DMS79 treated with DMSO at 0.1 percent for 48 hours (cell line): Measurements from ENCODE around the gene MOB1A.
"Not testable (repeated sequence)": the region's sequence is repeated elsewhere in the genome, so short reads cannot be mapped to it uniquely, and the experiment has no call there.

Experiments
- DNase-seq: peaks from one replicate; lab custom pipeline; 2025; lab: John Stamatoyannopoulos, UW

Gene MOB1A

DNA sequence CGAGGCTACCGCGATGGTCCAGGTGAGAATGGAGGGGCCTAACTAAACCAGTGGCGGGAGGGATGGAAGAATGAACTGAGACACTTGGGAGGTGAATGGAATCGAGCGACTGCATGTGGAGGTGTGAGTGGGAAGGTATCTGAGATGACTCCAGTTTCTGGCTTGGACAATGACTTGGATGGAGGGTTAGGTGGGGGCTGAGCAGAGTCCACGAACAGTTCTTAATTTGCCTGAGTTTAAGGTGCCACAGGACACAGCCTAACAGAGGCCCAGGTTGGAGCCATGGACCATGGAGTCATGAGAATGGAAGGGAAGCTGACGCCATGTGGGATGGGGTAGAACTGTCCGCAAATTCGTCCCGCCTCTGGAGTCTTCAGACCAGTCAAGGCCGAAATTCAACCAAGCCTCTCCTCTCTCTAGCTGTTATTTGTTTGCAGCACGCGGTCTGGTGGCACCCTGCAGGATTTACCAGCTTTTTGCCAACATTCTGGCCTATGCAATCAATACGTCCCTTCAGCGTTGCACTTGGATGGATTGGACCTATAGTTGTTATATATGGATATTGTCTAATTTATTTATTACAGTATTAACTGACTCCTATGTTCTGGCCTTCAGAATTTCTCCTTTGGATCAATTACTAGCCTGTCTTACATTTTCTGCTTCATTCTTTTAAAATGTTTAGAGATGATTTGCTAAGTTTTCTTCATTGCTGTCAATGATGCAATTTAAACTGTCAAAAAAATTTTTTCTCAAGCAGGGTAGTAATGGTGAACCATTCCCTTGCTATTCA is 30.0 kb downstream of the MOB1A start:
- DNase-seq, result no peak

DNA sequence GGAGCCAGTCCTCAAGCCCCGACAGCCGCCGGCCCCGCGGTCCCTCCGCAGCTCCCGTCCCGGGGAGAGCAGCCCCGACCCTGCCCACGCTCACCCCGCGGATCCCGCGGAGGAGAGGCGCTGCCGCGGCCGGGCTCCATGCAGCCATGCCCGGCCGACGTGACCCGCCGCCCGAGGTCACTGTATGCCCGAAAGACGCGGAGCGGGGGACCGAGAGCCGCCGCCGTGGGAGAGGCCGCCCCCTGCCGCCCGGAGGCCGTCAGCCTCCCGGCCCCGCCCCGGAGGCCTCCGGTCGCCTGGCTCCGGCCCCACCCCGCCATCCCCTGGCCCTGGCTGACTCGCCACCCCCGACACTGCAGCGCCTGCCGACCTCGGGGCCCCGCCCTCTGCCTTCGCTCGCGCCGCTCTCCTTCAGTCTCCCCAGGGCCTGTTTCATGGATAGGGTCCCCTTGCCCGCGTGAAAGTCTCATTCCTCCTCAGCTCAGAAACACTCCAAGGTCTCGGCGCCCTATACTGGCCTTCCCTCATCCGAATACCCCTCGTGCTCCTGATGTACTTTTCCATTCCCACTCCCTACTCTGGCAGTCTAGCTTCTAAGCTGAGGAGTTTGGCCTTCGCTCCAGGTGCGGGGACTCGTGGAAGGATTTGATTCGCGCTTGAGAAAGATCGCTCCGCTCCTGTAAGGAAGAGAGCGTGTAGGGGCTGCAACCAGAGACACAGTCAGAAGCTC is 30.8 kb downstream of the MOB1A start, which contains the start of gene BOLA3:
Gene BOLA3 (minus strand): TSS at position 186 of the 730 bp plus-strand sequence. CDS start 38 bp downstream, at position 148.
- DNase-seq, result peak; percentile 84

DNA sequence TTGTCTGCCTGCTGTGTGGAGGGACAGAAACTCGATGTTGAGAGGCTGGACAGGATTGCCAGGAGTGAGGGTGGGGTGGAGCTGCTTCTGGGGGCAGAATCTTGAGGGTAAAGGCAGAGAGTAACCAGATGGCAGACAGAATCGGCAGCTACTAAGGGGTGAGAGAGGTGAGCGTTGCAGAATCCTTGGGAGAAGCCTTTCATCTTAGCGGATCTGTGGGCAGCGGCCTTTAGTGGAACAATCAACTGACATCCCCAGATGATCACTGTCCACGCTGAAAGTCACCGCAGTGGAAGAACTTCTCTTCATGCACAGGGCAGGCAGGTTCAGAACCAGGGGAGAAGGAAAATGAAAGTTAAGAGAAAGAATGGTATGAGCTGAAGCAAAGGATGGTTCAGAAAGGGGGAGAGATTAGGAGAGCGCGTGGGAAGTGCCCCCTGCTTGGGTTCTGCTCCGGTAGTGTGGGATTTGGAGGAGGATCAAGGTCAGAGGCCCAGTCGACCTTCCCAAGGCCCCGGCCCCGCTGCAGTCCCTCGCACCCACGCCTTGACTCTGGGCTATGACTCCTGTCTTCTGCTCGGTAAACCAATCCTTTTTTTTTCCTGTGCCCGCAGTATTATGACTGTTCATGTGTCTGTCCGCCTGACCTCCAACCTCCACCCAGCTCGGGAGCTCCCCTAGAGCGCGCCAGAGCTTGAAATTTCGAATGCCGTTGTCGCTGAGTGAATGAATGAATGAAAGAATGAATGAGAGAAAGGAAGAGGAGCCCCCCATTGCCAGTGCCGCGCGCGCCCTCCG is 31.6 kb downstream of the MOB1A start:
- DNase-seq, result peak; percentile 40

DNA sequence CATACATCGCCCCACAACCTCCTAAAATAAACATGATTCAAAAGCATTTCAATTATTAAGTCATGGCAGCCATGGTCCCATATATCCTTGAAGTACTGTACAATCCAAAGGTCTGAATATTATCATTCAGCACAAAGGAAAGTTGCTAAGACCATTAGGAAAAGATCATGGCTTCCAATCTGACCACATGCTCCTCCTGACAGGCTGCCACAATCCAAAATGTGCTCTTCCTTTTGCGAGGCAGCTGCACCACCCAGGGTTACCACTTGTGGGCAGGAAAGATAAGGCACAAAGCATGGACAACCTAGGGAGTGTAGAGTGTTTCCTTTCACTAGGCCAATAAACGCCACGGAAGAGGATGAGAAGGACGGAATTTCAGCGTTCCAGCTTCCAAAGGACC is 36.3 kb downstream of the MOB1A start:
- DNase-seq, result no peak

DNA sequence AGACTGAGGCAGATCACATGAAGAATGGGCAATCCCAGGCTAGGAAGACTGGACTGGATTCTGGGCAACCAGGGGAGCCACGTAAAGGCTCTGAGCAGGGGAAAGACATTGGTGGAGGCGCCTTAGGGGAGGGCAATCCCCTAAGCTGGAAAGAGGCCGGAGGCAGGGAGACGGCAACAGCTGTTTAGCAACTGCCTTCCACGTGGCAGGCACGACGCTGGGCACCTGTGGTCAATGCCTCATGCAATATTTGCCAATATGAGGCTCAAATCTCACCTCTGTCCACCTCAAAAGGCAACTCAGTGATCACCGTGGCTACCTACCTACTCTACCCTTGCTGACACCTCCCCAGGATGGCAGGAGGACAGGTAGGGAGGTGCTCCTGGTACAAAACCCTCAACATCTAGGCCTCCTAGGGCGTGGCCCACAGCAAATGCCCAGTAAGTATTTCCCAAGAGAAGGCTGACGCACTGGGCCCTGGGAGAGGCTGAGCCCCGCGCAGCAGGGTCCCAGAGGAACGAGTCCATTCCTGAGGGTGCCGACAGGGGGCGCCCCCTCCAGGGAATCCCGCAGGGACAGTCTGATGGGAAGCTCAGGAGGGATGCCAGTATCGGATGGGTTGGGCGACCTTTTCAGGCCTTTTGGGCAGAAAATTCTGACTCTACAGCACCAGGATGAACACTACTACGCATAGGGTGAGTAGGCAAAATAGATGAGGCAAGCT is 39.9 kb downstream of the MOB1A start:
- DNase-seq, result no peak

DNA sequence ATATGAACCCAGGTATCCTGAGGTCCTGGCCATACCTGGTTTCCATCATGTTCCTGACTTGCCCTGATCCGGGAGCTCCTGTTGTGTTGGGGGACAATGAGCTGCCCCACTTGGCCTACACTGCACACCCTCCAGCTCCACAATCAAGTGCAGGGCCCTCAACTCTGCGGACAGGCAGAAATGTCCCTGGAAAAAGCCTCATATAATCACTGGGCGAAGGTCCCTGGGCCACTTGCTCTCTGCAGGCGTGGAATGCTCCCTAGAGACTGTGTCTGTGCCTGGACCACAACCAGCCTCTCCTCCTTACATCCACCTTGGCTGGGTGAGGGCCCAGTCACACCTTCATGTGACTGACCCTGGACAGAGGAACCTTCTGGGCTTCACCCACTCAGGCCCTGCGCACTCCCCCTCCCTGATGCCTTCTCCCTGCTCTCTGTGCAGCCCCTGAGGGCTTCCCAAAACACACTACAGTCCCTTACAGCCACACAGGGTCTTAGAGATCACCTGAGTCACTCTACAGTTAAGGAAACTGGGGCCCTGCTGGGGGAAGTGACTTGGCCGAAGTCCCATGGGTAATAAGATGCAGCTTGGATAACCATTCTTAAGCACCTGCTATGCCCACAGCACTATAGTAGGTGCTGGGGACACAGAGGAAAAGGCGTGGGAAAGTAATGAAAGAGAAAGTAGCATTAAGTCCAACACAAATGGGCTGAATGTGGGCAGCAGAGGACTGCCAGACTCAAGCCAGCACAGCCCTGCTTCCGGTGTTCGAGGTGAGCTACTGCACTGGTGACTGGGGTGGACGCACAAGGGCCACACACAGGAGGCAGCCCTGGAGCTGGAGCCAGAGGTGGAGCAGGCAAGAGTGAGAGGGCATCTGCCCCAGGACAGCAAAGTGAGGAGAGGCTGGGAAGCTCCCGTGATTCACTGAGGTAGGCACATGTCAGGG is 40.8 kb downstream of the MOB1A start:
- DNase-seq, result no peak

DNA sequence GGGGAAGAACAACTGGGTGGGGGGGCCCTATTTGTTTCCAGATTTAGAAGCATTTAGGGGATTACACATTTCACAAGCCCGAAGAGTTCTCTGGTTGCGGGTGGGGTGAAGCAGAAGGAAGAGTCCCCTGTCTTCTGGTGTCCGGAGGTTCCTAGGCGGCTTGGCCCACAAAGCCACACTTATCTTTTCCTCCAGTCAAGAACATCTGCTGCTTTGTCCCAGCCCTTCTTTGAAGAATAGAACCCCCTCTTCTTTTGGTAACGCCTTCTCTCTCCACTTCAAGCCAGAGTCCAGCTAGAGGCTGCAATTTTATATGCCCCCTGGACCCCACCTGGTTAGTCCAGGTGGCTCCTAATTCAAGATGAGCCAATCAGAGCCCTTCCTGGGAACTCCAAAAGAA is 46.8 kb downstream of the MOB1A start:
- DNase-seq, result no peak

DNA sequence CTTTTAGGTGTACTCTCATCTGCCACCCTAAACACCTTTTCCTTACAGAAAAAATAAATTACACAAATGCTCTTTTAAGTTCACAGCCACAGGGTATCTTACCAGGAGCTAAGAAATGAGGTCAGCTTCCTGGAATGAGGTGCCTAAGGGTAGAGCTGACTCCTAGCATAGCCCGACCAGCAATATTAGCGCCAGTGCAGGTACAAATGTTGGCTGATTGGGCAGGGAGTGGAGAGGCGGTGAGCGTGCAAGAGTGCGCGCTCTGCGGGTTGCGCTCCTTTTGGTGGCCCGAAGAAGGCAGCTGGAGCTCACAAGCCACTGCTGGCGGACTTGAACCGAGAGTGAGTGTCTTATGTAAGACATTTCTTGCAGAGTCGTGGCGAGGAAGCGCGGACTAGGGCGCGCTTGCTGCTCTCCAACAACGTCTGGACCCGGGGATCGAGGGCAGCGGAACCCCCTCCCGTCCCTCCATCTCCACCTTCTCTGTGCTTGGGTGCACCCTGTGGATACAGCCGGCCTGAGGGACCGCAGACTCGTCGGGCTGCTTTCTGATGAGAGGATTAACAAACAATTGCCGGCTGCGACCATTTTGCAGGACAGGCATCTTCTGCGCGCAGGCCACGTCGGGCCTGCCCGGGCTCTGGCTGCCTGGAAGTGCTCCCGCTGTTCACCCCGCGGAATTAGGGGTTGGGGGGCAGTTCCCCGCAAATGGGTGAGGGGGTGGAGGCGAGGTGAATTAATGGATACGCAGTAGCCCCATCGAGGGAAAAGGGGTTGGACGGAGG is 48.3 kb downstream of the MOB1A start:
- DNase-seq, result no peak

DNA sequence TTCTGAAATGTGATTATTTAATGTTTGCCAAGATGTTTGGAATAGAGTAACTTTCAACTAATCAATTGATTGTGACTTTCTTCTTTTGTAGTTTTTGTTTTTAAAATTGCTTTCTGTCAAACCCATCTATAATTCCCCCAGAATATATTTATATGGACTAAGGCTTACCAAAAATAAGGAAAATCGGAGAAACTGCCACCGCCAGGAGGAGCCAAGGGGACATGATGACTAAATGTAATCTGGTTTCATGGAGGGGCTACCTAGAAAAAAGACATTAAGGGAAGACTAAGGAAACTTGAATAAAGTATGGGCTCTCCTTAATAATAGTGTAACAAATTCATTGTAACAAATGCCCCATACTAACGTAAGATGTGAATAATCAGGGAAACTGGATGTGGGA is 50.5 kb downstream of the MOB1A start:
- DNase-seq, result no peak

DNA sequence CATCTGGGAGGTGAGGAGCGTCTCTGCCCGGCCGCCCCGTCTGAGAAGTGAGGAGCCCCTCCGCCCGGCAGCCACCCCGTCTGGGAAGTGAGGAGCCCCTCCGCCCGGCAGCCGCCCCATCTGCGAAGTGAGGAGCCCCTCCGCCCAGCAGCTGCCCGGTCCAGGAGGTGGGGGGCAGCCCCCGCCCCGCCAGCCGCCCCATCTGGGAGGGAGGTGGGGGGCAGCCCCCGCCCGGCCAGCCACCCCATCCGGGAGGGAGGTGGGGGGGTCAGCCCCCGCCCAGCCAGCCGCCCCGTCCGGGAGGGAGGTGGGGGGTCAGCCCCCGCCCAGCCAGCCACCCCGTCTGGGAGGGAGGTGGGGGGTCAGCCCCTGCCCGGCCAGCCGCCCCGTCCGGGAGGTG is 54.7 kb downstream of the MOB1A start:
- not testable (repeated sequence) for DNase-seq

DNA sequence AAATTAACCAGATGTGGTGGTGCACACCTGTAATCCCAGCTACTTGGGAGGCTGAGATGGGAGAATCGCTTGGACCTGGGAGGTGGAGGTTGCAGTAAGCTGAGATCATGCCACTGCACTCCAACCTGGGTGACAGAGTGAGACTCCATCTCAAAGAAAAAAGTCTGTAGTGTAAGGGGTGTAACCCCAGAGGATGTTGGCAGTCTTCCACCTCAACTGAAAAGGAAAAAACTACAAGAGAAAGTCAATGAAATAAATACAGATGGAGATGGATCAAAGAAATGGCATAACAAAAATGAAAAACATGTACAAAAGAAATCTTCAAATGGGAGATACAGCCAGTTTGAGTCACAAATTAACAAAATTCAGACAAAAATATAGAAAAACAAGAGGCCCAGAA is 56.8 kb downstream of the MOB1A start:
- DNase-seq, result not testable (repeated sequence)

DNA sequence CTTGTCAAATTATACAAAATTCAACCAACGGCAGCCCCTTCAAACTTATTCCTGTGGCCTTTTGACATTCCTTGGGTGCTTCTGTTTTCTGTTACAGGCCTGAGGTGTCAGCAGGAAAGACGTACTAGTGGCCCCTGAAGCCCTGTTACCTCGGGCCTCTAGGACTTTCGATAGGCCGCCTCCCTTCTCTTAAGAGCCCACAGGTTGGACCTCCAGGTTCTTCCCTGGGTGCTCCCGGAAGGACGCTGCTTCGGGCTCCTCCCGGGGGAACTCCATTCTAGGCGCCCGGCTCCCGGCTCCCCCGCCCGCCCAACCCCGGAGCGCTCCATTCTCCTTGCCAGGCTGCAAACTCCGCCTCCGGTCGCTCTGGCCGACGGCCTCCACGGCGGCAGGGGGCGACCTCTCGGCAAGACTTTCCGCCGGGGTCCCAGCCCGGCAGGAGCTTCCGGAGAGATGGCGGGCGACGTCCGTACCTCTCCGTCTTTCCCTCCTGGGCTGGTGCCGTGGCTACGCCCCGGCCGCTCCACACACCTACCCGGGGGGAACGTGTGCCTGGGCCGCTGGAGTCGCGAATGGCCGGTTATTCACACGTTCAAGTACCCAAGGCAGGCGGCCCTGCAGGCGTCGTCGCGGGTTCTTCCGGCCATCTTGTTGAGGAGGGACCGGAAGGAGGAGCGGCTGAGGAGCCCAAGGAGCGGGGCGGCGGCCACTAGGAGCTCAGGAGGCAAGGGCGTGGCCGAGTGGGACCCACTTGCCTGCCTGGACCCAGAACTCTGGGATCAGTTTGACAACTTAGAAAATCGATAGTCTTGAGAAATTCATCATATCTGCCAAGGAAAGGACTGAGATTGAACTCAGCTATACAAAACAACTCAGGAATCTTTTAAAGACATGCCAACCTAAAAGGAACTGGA is 58.5 kb downstream of the MOB1A start:
- DNase-seq, result peak; percentile 87

DNA sequence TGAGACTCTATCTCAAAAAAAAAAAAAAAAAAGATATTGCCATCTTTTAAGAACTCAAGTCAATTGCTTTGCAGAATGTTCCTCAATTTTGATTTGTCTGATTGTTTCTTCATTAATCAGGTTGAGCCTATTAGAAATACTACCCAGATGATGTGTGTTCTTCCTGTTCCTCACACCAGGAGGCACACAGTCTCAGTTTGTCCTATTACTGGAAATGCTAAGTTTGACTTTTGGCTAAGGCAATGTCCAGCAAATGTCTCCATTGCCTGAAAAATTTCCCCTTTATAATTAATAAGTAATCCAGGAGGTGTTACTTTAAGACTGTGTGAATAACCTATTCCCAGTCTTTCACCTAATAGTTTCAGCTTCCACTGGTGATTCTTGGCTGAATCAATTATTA is 59.3 kb downstream of the MOB1A start:
- DNase-seq, result no peak

DNA sequence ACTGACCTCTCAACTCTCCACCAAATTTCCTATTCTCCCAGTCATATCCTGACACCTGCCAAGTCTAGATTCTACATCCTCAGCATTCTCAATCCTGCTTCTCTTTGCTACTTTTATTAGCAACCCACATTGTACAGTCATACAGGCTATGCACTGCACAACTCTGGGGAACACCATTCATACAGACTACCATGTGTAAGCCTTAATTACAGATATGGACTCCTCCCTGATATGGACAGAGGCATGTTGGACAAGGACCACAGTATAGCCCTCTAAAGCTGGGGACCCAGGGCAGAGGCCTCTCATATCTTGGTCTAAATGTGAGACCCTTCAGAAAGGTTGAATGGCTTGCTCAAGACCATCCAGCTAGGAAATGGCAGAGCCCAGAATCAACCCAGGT is 67.3 kb downstream of the MOB1A start:
- DNase-seq, result no peak

DNA sequence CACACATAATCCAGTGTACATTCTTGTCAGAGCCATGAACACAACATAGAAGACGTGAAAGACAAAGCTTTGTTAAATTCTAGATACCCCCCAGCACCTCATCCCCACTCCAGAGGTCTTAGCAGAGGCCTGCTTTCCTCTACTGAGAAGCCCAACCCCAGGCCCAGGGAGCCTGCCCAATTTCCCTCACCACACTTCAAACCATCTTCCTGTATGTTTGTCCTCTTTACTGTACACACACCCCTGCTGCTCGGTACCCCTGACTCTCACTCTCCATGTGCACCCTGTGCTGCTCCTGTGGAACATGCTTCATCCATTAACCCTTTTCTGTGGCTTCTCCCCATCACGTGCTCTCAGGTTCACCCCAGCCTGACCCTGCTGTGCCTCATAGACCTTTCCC is 68.1 kb downstream of the MOB1A start:
- DNase-seq, result no peak

DNA sequence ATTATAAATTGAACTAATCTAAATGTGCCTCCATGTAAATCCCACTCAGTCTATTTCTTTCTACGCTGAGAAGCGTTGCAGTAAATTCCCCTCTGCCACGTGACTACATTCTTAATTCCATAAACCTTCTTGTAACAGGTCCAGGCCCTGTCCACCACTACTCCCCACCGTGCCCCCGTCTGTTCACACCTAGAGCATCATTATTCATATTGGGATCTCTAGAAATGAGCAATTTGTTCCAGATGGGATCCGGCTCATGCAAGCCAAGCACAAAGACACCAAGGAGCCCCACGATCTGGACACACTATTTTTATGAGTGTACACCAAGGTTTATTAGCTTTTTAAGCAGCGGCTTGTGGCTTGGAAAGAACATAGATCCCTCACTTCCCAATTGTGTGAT is 69.1 kb downstream of the MOB1A start:
- DNase-seq, result no peak

DNA sequence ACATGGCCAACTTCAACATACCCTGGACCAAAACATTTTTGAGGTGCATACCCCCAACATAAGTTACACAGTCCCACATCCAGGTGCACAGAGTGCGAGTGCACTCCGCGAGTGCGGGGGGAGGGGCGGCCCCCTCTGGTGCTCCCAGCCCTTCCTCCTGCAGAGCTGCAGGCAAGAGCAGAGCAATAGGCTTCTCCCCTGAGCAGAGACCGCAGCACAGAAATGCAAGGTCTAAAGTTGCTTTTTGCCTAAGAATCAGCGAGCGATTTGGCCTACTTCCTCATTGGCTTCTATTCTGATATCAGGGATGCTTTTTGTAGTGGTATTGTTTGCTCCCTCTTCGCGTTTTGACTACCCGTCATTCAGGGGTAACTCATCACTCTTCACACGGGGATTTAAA is 71.6 kb downstream of the MOB1A start:
- no peak for DNase-seq

DNA sequence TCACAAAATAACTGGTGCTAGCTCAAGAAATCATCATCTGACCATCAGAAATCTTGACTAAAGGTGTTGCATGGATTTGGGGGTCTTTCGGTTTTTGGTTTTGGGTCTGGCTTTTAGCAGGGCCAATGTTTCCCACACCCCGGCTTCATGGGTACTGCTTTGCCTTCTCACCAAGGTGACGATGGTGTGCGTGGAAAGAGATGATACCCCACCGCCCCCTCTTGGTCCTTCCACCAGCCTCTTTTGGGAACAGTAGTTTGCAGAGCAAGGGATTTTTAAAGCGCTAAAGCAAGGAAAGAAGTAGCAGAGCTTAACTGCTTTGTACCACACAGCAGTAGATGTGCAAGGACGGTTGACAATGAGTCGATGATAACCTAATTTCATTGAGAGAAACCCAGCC is 73.3 kb downstream of the MOB1A start:
- DNase-seq, result no peak

DNA sequence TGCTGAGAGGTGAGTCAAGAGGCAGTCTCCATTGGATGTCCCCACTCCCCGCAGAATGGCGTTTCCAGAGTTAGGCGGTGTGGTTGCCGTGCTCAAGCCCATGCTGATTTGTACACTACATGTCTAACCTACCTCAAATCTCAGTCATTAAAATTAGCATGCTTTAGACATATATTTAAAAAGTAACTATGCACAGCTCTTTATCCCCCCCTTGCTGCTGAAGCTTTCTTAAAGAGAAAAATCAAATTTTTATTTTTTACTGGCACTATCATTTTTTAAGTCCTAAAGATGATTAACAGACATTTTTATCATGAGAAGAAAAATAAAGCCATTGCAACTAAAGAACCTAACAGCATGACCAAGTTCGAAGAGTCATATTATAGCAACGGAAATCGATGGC is 73.8 kb downstream of the MOB1A start:
- no peak for DNase-seq
